Measurements from ENCODE around the gene CELA2B. TPM values are rescaled to one million over a fixed set of nuclear protein-coding genes. Genes with fewer than 3 reads are reported as not detected.

The CELA2B gene
- polyA plus RNA-seq, 2 of the 4 experiments (the other 2 are of a cell fraction) = not detected

DNA sequence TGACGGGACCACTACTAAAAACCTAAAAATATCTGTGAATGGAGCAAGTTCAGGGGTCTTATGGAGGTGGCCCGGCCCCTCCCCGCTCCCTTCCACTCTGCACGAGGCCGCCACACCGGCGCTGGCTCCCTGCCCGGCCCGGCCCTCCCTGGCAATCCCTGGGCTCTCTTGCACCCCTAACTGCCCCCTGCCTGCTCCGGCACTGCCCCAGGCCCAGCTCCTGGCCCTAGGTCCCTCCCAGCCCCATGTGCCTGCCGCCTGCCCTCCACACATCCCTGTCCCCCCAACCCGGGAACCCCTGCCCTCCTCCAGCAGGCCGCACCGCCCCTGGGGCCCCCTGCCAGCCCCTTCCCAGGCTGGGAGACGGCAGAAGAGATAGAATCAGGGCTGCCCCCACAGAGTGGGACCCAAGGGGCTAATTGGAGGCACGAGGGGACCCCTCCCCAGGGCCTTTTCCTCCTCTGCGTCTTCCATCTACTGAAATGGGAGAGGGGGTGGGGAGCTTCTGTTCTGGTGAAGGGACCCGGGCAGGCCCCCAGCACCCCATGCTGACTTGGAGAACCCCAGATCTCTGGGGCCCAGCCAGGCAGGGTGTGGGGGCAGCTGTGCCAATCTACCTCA lies 47.0 kb upstream of the CELA2B start (continued):
- no peak for TF ChIP-seq REST (IDR thresholded peaks at IDR 0.05)

GRCh38 chr1:15429701-15430149 lies 46.2 kb upstream of the CELA2B start:
- POLR2A ChIA-PET = no interaction called here

DNA sequence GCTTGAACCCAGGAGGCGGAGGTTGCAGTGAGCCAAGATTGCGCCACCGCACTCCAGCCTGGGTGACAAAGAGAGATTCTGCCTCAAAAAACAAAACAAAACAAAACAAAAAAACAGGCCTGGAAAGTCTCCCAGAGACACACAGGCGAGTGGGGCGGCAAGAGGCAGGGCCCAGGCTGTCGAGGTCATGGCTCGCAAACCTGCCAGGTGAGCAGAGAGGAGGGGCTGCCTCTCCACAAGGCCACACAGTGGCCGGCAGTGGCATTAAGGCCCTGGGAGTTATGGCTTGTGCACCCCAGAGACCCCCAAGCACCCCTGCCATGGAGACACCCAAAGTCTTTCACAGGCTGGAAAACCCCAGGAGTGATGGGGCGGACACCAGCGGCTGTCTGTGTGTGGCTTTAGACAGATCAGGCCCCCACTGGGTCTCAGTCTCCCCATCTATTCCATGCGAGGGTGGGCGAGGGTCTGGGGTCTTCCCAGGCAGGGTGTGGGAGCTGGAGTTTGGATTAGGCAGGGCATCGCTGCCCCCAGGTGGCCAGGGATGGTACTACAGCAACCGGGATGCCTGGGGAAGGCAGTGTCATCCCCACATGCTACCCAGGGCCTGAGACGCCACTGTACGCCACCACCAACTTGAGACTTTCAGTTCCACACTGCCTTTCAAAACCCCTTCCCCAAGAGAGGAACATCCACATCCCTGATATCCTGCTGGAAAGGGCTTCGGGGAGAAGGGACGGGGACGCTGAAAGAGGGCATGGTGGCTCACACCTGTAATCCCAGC lies 44.9 kb upstream of the CELA2B start:
- Histone ChIP-seq H3K4me3 (no peak overlapping the region), H3K4me2 (no peak overlapping the region), H3K4me1 (peaks cover 69% of the 10 kb centered on the region), H3K27ac (peak overlapping the region; percentile 97 to 98), H3K9me3 (no peaks in the 10 kb centered on the region)
- FAIRE-seq = no peak
- CTCF ChIA-PET = interaction anchor here (0.7 to 9.8 kb wide), 33 partner anchors 10 to 306 kb away, joined by 3 to 150 read pairs (median 4); partner anchors contain the start of gene EFHD2
- peak in 1 of 2 experiments; percentile 60 for DNase-seq (ENCODE audit: low read depth in 1 of 2, low spot score in 1 of 2)
- ATAC-seq = peak in 1 of 2 experiments; percentile 16; a peak in 3 of 6 replicates
- 54% methylated on average over 17 of the region's 19 CpGs for WGBS (ENCODE audit: missing lambda C conversion rate)
- POLR2A ChIA-PET = interaction anchor here (1.6 kb wide), 1 partner anchor 107 kb away, joined by 11 read pairs; no protein-coding TSS in a partner anchor
- TF ChIP-seq HOXA7 (CRISPR knock-in tag; IDR thresholded peaks at IDR 0.05) (peak; percentile 25), TFCP2L1 (CRISPR knock-in tag; IDR thresholded peaks at IDR 0.05) (no peak; the same call in 1 of the 2 replicates), HMGXB4 (CRISPR knock-in tag; IDR thresholded peaks at IDR 0.05; ENCODE audit: borderline replicate concordance) (0 out of 2 replicates have a peak, but pooled peaks have one; percentile 56), ZNF302 (CRISPR knock-in tag; IDR thresholded peaks at IDR 0.05) (no peak), PHF8 (IDR thresholded peaks at IDR 0.05; ENCODE audit: borderline replicate concordance, low read depth) (no peak), SMC3 (IDR thresholded peaks at IDR 0.05) (peak; percentile 77), EP300 (IDR thresholded peaks at IDR 0.05) (no peak), EHMT2 (IDR thresholded peaks at IDR 0.05; ENCODE audit: low read depth) (no peak), CBX2 (IDR thresholded peaks at IDR 0.05; ENCODE audit: borderline replicate concordance, low read depth) (no peak), RCOR1 (IDR thresholded peaks at IDR 0.05; ENCODE audit: low read depth, low read length) (no peak), HDAC2 (IDR thresholded peaks at IDR 0.05) (no peak), EHF (CRISPR knock-in tag; IDR thresholded peaks at IDR 0.05) (no peak), MAFK (IDR thresholded peaks at IDR 0.05; ENCODE audit: partially characterized antibody) (no peak), HOXB5 (CRISPR knock-in tag; IDR thresholded peaks at IDR 0.05) (no peak), REST (IDR thresholded peaks at IDR 0.05) (no peak), MAZ (IDR thresholded peaks at IDR 0.05; ENCODE audit: borderline replicate concordance, low read depth, low read length) (no peak)

More at GRCh38 chr1:15429701-15430149, 46.2 kb upstream of the CELA2B start:
- no peak overlapping the region for H3K4me3 ChIP-seq
- CTCF ChIA-PET = interaction anchor here (0.7 to 9.8 kb wide), 5 partner anchors 28 to 126 kb away, joined by 3 to 150 read pairs (median 5); no protein-coding TSS in a partner anchor
- no peaks in the 10 kb centered on the region for H3K9me3 ChIP-seq
- ATAC-seq (no peak), FAIRE-seq (no peak), DNase-seq (ENCODE audit: low read depth in 1 of 2, low spot score in 1 of 2) (peak in 1 of 2 experiments; percentile 69)
- TF ChIP-seq CHD4 (IDR thresholded peaks at IDR 0.05; ENCODE audit: borderline replicate concordance) (no peak), FOSL2 (IDR thresholded peaks at IDR 0.05) (no peak), FOSL2 (CRISPR knock-in tag; IDR thresholded peaks at IDR 0.05) (peak; percentile 54), BHLHE40 (IDR thresholded peaks at IDR 0.05; ENCODE audit: low read depth, low read length) (no peak), HOXA7 (CRISPR knock-in tag; IDR thresholded peaks at IDR 0.05) (0 out of 2 replicates have a peak, but pooled peaks have one; percentile 28), HOXB13 (CRISPR knock-in tag; IDR thresholded peaks at IDR 0.05; ENCODE audit: low read depth) (peak; percentile 59; the same call in 1 of the 2 replicates), EHF (CRISPR knock-in tag; IDR thresholded peaks at IDR 0.05) (no peak), CEBPB (IDR thresholded peaks at IDR 0.05) (peak; percentile 52 to 87; a peak in 3 of 4 replicates), ZFP36 (IDR thresholded peaks at IDR 0.05; ENCODE audit: borderline replicate concordance, partially characterized antibody) (no peak), EP300 (IDR thresholded peaks at IDR 0.05) (peak in 1 of 2 experiments; percentile 37; a peak in 2 of 5 replicates), HOXB5 (CRISPR knock-in tag; IDR thresholded peaks at IDR 0.05) (0 out of 2 replicates have a peak, but pooled peaks have one; percentile 59), JUNB (IDR thresholded peaks at IDR 0.05) (0 out of 2 replicates have a peak, but pooled peaks have one; percentile 19), JUN (IDR thresholded peaks at IDR 0.05) (peak in 1 of 2 experiments; percentile 48; a peak in 1 of 5 replicates), MAX (IDR thresholded peaks at IDR 0.05) (peak; percentile 63)
- peak overlapping the region; percentile 97 to 98 for H3K27ac ChIP-seq
- peak overlapping the region; percentile 49 for H3K4me2 ChIP-seq
- WGBS (ENCODE audit: missing lambda C conversion rate) = 27% methylated on average over 13 of the region's 19 CpGs
- H3K4me1 ChIP-seq = peaks cover 80% of the 10 kb centered on the region

All from A549 (cell line).